Mesendoderm (in vitro differentiated cells): Measurements from ENCODE around the gene ITSN1.
"Not testable (repeated sequence)": the region's sequence is repeated elsewhere in the genome, so short reads cannot be mapped to it uniquely, and the experiment has no call there.

Experiments
- DNase-seq: peaks from one replicate; pipeline ENCODE4 v3.0.0; 2013
- H2AK5ac ChIP-seq: 2 replicates; pipeline ENCODE4 v1.6.1; 2013; ENCODE audit warnings: low read length, inconsistent platforms
- H2BK120ac ChIP-seq: 2 replicates; pipeline ENCODE4 v1.6.1; 2013; ENCODE audit warnings: low read depth, mild to moderate bottlenecking, low read length, moderate library complexity, mixed read lengths
- H2BK15ac ChIP-seq: replicated peaks from 2 replicates; pipeline ENCODE4 v1.6.1; 2013; ENCODE audit warnings: low read depth, mild to moderate bottlenecking, moderate library complexity
- H2BK5ac ChIP-seq: 2 replicates; pipeline ENCODE4 v1.6.1; 2013; ENCODE audit warnings: low read length, inconsistent platforms
- H3K18ac ChIP-seq: 2 replicates; pipeline ENCODE4 v1.6.1; 2013; ENCODE audit warnings: mild to moderate bottlenecking, low read length, mixed read lengths
- H3K23ac ChIP-seq: one replicate; pipeline ENCODE4 v1.6.1; 2013; ENCODE audit warnings: low read length
- H3K27ac ChIP-seq: 2 replicates; pipeline ENCODE4 v1.5.1; 2013; ENCODE audit warnings: low read depth, mild to moderate bottlenecking, inconsistent platforms, low read length, moderate library complexity
- H3K27me3 ChIP-seq: 2 replicates; pipeline ENCODE4 v1.6.1; 2013; ENCODE audit warnings: low read length, control low read depth, mild to moderate bottlenecking, inconsistent platforms; ENCODE audit not compliant: insufficient read depth, poor library complexity
- H3K36me3 ChIP-seq: 2 replicates; pipeline ENCODE4 v1.6.1; 2013; ENCODE audit warnings: low read length, inconsistent platforms; ENCODE audit not compliant: control insufficient read depth, insufficient read depth
- H3K4ac ChIP-seq: one replicate; pipeline ENCODE4 v1.6.1; 2013; ENCODE audit warnings: low read depth, mild to moderate bottlenecking, low read length, moderate library complexity
- H3K4me1 ChIP-seq: 2 replicates; pipeline ENCODE4 v1.6.1; 2013; ENCODE audit warnings: low read depth, low read length, inconsistent platforms; ENCODE audit not compliant: control insufficient read depth
- H3K4me2 ChIP-seq: 2 replicates; pipeline ENCODE4 v1.6.1; 2013; ENCODE audit warnings: low read length
- H3K4me3 ChIP-seq: 2 replicates; pipeline ENCODE4 v1.5.1; 2013; ENCODE audit warnings: mild to moderate bottlenecking, low read length
- H3K56ac ChIP-seq: one replicate; pipeline ENCODE4 v1.6.1; 2013; ENCODE audit warnings: low read length
- H3K79me1 ChIP-seq: 2 replicates; pipeline ENCODE4 v1.6.1; 2013; ENCODE audit warnings: low read length, inconsistent platforms
- H3K79me2 ChIP-seq: 2 replicates; pipeline ENCODE4 v1.6.1; 2013; ENCODE audit warnings: mild to moderate bottlenecking, low read length; ENCODE audit not compliant: control insufficient read depth, insufficient read depth
- H3K9ac ChIP-seq: 2 replicates; pipeline ENCODE4 v1.6.1; 2013; ENCODE audit warnings: low read length, inconsistent platforms
- H4K5ac ChIP-seq: one replicate; pipeline ENCODE4 v1.6.1; 2013; ENCODE audit warnings: low read length
- H4K8ac ChIP-seq: one replicate; pipeline ENCODE4 v1.6.1; 2013; ENCODE audit warnings: low read depth, mild to moderate bottlenecking, control low read depth, low read length, moderate library complexity
- WGBS: extraction: QIAGEN DNeasy Blood & Tissue Kit; methylation state at CpG from one replicate; pipeline ENCODE4 v1.1.7; 2013; ENCODE audit warnings: low lambda C conversion rate, missing lambda C conversion rate; ENCODE audit not compliant: insufficient coverage; ENCODE audit errors: extremely low coverage; 5-methylcytosine and 5-hydroxymethylcytosine counted together

ITSN1 gene

DNA sequence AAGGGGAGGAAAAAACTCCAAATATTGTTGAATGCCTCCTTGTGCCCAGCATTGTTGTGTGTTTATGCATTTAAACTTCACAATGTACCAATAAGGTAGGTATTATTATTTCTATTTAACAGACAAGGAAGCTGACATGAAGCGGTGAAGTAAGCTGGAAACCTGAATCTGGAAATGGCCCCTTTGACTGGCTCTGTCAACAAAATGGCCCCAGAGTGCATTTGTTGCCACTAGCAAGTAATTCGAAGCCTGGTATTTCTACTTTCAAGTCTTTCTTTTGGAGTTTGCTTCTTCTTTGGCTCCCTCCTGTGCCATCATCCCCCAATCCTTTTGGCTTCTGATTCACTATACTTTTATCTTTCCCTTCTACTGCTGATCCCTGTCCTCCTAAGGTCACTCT, 23.9 kb upstream of the ITSN1 start:
- Histone ChIP-seq H3K4me2 (no peak overlapping the region), H3K79me2 (no peaks in the 10 kb centered on the region), H2BK15ac (no peak overlapping the region), H2BK5ac (no peak overlapping the region), H2BK120ac (no peak overlapping the region), H4K8ac (no peak overlapping the region), H3K9ac (no peak overlapping the region), H3K27me3 (no peaks in the 10 kb centered on the region), H3K23ac (no peak overlapping the region), H3K79me1 (no peaks in the 10 kb centered on the region), H4K5ac (no peak overlapping the region), H3K4me1 (no peaks in the 10 kb centered on the region), H3K27ac (no peak overlapping the region), H3K18ac (no peak overlapping the region), H3K56ac (no peak overlapping the region), H3K36me3 (no peaks in the 10 kb centered on the region), H2AK5ac (no peak overlapping the region), H3K4me3 (no peak overlapping the region), H3K4ac (no peak overlapping the region)
- no CpG with 5 or more reads among the region's 2 CpGs for WGBS
- no peak for DNase-seq

GRCh38 chr21:33619726-33620125, 22.6 kb upstream of the ITSN1 start:
- Histone ChIP-seq H3K4me2 (no peak overlapping the region), H3K23ac (no peak overlapping the region), H2BK5ac (no peak overlapping the region), H3K27me3 (no peaks in the 10 kb centered on the region), H3K4me3 (no peak overlapping the region), H2BK15ac (no peak overlapping the region), H3K4ac (no peak overlapping the region), H4K8ac (no peak overlapping the region), H3K56ac (no peak overlapping the region), H2AK5ac (no peak overlapping the region), H3K36me3 (no peaks in the 10 kb centered on the region), H2BK120ac (no peak overlapping the region), H3K79me2 (no peaks in the 10 kb centered on the region), H3K9ac (no peak overlapping the region), H4K5ac (no peak overlapping the region), H3K27ac (no peak overlapping the region), H3K79me1 (no peaks in the 10 kb centered on the region), H3K18ac (no peak overlapping the region), H3K4me1 (no peaks in the 10 kb centered on the region)
- no CpG with 5 or more reads among the region's 4 CpGs for WGBS
- no peak for DNase-seq

- Histone ChIP-seq H3K23ac (no peak overlapping the region), H4K8ac (no peak overlapping the region), H4K5ac (no peak overlapping the region), H3K79me1 (no peaks in the 10 kb centered on the region), H2BK15ac (no peak overlapping the region), H3K36me3 (no peaks in the 10 kb centered on the region), H3K4me3 (no peak overlapping the region), H2BK5ac (no peak overlapping the region), H3K56ac (no peak overlapping the region), H3K4me2 (no peak overlapping the region), H2AK5ac (no peak overlapping the region), H2BK120ac (no peak overlapping the region), H3K79me2 (no peaks in the 10 kb centered on the region), H3K18ac (no peak overlapping the region), H3K4me1 (no peaks in the 10 kb centered on the region), H3K27me3 (no peaks in the 10 kb centered on the region), H3K4ac (no peak overlapping the region), H3K27ac (no peak overlapping the region), H3K9ac (no peak overlapping the region)
- peak; percentile 16 for DNase-seq
Measured at GRCh38 chr21:33622253-33622652, 20.0 kb upstream of the ITSN1 start.

GRCh38 chr21:33626151-33626550, 16.1 kb upstream of the ITSN1 start:
- not testable (repeated sequence) for H2BK120ac ChIP-seq, H3K4ac ChIP-seq, H2BK5ac ChIP-seq, H3K18ac ChIP-seq, H3K23ac ChIP-seq, H3K4me3 ChIP-seq, H2BK15ac ChIP-seq, H4K8ac ChIP-seq, H3K27ac ChIP-seq, H3K56ac ChIP-seq, H3K4me2 ChIP-seq, H3K79me1 ChIP-seq, H3K36me3 ChIP-seq, H4K5ac ChIP-seq, H3K79me2 ChIP-seq, H3K27me3 ChIP-seq, H3K9ac ChIP-seq, H2AK5ac ChIP-seq, H3K4me1 ChIP-seq
- peak; percentile 60 for DNase-seq
- no CpG with 5 or more reads among the region's 7 CpGs for WGBS

DNA sequence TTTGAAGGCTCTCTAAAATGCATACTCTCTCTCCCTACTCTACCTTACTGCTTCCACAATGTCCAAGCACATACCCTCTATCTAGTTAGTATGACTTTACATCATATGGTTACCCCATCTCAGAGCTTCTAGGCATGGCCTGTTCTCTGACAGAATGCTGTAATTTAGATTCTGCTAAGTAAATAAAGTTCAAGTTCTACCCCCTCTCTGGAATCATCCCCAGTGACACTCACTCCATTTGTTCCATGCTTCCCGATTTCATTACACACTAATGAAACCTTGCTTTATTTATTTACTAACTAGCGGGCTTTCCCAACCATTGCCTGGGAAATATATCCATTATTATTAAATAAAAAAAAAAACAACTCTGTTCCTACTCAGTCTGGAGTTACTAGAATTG, 8.0 kb upstream of the ITSN1 start:
- Histone ChIP-seq H4K5ac (no peak overlapping the region), H3K27ac (no peak overlapping the region), H2AK5ac (no peak overlapping the region), H3K4me3 (no peak overlapping the region), H3K56ac (no peak overlapping the region), H3K79me2 (no peaks in the 10 kb centered on the region), H2BK5ac (no peak overlapping the region), H3K4ac (no peak overlapping the region), H4K8ac (no peak overlapping the region), H2BK15ac (no peak overlapping the region), H3K79me1 (no peaks in the 10 kb centered on the region), H2BK120ac (no peak overlapping the region), H3K9ac (no peak overlapping the region), H3K27me3 (no peaks in the 10 kb centered on the region), H3K36me3 (no peaks in the 10 kb centered on the region), H3K4me2 (no peak overlapping the region), H3K4me1 (no peaks in the 10 kb centered on the region), H3K18ac (no peak overlapping the region), H3K23ac (no peak overlapping the region)
- WGBS: no CpG with 5 or more reads among the region's 2 CpGs
- no peak for DNase-seq

GRCh38 chr21:33640697-33641351, 1.5 kb upstream of the ITSN1 start:
- WGBS: 100% methylated on average over 4 of the region's 18 CpGs
- H3K36me3 ChIP-seq: no peaks in the 10 kb centered on the region

More at GRCh38 chr21:33640697-33641351, 1.5 kb upstream of the ITSN1 start:
- H4K5ac ChIP-seq: no peak overlapping the region
- no peak overlapping the region for H2AK5ac ChIP-seq
- no peaks in the 10 kb centered on the region for H3K27me3 ChIP-seq
- H2BK15ac ChIP-seq: no peak overlapping the region
- H4K8ac ChIP-seq: no peak overlapping the region
- H3K4ac ChIP-seq: no peak overlapping the region
- peaks cover 2% of the 10 kb centered on the region for H3K79me1 ChIP-seq
- H3K18ac ChIP-seq: no peak overlapping the region
- no peak overlapping the region for H2BK120ac ChIP-seq
- H3K4me3 ChIP-seq: peak overlapping the region; percentile 85
- peaks cover 26% of the 10 kb centered on the region for H3K79me2 ChIP-seq
- H3K27ac ChIP-seq: no peak overlapping the region
- H2BK5ac ChIP-seq: no peak overlapping the region
- H3K4me2 ChIP-seq: peak overlapping the region; percentile 88
- H3K56ac ChIP-seq: peak overlapping the region; percentile 98
- H3K4me1 ChIP-seq: no peaks in the 10 kb centered on the region
- H3K23ac ChIP-seq: no peak overlapping the region
- H3K9ac ChIP-seq: peak overlapping the region; percentile 86
- DNase-seq: peak; percentile 47
